ENCODE data around the gene TDP2.

Gene TDP2

GRCh38 chr6:24666641-24667377 is at the start of gene TDP2, which contains the start of gene ACOT13:
TSS of gene TDP2 (minus strand) at chr6:24666899. CDS start at chr6:24666862, 37 bp downstream.
TSS of gene ACOT13 (plus strand) at chr6:24667077. CDS start at chr6:24667264, 187 bp downstream.
- DNase-seq: peak; percentile 94

GRCh38 chr6:24710519-24711303 is 44.0 kb upstream of the TDP2 start:
- no peak for DNase-seq

GRCh38 chr6:24709014-24709711 is 42.5 kb upstream of the TDP2 start:
- DNase-seq: no peak

GRCh38 chr6:24708612-24709011 is 41.9 kb upstream of the TDP2 start:
- DNase-seq: no peak

- DNase-seq: no peak
Observed at GRCh38 chr6:24704468-24704867, 37.8 kb upstream of the TDP2 start.

- DNase-seq: no peak
Observed at GRCh38 chr6:24702720-24703282, 36.1 kb upstream of the TDP2 start.

- DNase-seq: no peak
Observed at GRCh38 chr6:24699521-24700359, 33.0 kb upstream of the TDP2 start.

GRCh38 chr6:24696097-24696496 is 29.4 kb upstream of the TDP2 start:
- no peak for DNase-seq

GRCh38 chr6:24695635-24696034 is 28.9 kb upstream of the TDP2 start:
- peak; percentile 12 for DNase-seq

- no peak for DNase-seq
Observed at GRCh38 chr6:24694198-24694597, 27.5 kb upstream of the TDP2 start.

GRCh38 chr6:24692848-24693592 is 26.3 kb upstream of the TDP2 start:
- DNase-seq: no peak

- no peak for DNase-seq
Observed at GRCh38 chr6:24692415-24692814, 25.7 kb upstream of the TDP2 start.

GRCh38 chr6:24692003-24692402 is 25.3 kb upstream of the TDP2 start:
- DNase-seq: no peak

GRCh38 chr6:24691550-24691949 is 24.9 kb upstream of the TDP2 start:
- no peak for DNase-seq

- no peak for DNase-seq
Observed at GRCh38 chr6:24690593-24690992, 23.9 kb upstream of the TDP2 start.

- no peak for DNase-seq
Observed at GRCh38 chr6:24689964-24690363, 23.3 kb upstream of the TDP2 start.

GRCh38 chr6:24686946-24687345 is 20.2 kb upstream of the TDP2 start:
- DNase-seq: no peak

GRCh38 chr6:24686408-24686807 is 19.7 kb upstream of the TDP2 start:
- DNase-seq: no peak

- DNase-seq: no peak
Observed at GRCh38 chr6:24683297-24684296, 16.9 kb upstream of the TDP2 start.

- DNase-seq: no peak
Observed at GRCh38 chr6:24680582-24680981, 13.9 kb upstream of the TDP2 start.
